ENCODE data around the gene ACP5.

The ACP5 gene

DNA sequence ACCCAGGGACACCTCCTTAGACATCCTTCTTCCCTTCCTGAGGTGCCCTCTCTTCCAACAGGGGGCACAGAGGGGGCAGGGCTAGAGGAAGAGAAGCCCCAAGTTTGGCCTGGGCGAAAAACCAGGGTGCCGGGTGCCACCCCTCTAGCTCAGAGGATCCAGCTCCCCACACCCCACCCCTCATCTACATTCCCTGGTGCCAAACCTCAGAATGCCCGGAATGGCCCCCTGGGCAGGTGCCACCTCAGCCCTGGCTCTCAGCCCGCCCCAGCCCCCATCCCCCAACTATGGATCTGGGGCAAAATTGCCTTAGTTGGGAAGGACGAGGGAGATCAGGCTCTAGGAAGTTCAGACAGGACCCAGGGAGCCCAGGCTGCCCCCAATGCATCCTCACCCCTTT is 36.8 kb downstream of the ACP5 start:
- TF ChIP-seq, protein P1, sequence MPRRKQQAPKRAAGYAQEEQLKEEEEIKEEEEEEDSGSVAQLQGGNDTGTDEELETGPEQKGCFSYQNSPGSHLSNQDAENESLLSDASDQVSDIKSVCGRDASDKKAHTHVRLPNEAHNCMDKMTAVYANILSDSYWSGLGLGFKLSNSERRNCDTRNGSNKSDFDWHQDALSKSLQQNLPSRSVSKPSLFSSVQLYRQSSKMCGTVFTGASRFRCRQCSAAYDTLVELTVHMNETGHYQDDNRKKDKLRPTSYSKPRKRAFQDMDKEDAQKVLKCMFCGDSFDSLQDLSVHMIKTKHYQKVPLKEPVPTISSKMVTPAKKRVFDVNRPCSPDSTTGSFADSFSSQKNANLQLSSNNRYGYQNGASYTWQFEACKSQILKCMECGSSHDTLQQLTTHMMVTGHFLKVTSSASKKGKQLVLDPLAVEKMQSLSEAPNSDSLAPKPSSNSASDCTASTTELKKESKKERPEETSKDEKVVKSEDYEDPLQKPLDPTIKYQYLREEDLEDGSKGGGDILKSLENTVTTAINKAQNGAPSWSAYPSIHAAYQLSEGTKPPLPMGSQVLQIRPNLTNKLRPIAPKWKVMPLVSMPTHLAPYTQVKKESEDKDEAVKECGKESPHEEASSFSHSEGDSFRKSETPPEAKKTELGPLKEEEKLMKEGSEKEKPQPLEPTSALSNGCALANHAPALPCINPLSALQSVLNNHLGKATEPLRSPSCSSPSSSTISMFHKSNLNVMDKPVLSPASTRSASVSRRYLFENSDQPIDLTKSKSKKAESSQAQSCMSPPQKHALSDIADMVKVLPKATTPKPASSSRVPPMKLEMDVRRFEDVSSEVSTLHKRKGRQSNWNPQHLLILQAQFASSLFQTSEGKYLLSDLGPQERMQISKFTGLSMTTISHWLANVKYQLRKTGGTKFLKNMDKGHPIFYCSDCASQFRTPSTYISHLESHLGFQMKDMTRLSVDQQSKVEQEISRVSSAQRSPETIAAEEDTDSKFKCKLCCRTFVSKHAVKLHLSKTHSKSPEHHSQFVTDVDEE (CRISPR knock-in tag; IDR thresholded peaks at IDR 0.05), result no peak
- TF ChIP-seq, protein P2, sequence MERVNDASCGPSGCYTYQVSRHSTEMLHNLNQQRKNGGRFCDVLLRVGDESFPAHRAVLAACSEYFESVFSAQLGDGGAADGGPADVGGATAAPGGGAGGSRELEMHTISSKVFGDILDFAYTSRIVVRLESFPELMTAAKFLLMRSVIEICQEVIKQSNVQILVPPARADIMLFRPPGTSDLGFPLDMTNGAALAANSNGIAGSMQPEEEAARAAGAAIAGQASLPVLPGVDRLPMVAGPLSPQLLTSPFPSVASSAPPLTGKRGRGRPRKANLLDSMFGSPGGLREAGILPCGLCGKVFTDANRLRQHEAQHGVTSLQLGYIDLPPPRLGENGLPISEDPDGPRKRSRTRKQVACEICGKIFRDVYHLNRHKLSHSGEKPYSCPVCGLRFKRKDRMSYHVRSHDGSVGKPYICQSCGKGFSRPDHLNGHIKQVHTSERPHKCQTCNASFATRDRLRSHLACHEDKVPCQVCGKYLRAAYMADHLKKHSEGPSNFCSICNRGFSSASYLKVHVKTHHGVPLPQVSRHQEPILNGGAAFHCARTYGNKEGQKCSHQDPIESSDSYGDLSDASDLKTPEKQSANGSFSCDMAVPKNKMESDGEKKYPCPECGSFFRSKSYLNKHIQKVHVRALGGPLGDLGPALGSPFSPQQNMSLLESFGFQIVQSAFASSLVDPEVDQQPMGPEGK (CRISPR knock-in tag; IDR thresholded peaks at IDR 0.05; ENCODE audit: borderline replicate concordance), result no peak
- TF ChIP-seq RARB (CRISPR knock-in tag; IDR thresholded peaks at IDR 0.05) (no peak), BACH2 (CRISPR knock-in tag; IDR thresholded peaks at IDR 0.05; ENCODE audit: borderline replicate concordance) (no peak), SNAI2 (CRISPR knock-in tag; IDR thresholded peaks at IDR 0.05) (no peak), ISL1 (CRISPR knock-in tag; IDR thresholded peaks at IDR 0.05) (no peak), ZNF70 (CRISPR knock-in tag; IDR thresholded peaks at IDR 0.05) (no peak), TOX (CRISPR knock-in tag; IDR thresholded peaks at IDR 0.05; ENCODE audit: borderline replicate concordance) (no peak), ZC3H10 (CRISPR knock-in tag; IDR thresholded peaks at IDR 0.05) (no peak), TCF4 (CRISPR knock-in tag; IDR thresholded peaks at IDR 0.05; ENCODE audit: borderline replicate concordance) (no peak), ZFP30 (CRISPR knock-in tag; IDR thresholded peaks at IDR 0.05) (no peak), ARNTL (CRISPR knock-in tag; IDR thresholded peaks at IDR 0.05; ENCODE audit: borderline replicate concordance, low read depth) (no peak), OSR1 (CRISPR knock-in tag; IDR thresholded peaks at IDR 0.05) (no peak), ZNF8 (CRISPR knock-in tag; IDR thresholded peaks at IDR 0.05) (no peak)
- TF ChIP-seq, protein P3, sequence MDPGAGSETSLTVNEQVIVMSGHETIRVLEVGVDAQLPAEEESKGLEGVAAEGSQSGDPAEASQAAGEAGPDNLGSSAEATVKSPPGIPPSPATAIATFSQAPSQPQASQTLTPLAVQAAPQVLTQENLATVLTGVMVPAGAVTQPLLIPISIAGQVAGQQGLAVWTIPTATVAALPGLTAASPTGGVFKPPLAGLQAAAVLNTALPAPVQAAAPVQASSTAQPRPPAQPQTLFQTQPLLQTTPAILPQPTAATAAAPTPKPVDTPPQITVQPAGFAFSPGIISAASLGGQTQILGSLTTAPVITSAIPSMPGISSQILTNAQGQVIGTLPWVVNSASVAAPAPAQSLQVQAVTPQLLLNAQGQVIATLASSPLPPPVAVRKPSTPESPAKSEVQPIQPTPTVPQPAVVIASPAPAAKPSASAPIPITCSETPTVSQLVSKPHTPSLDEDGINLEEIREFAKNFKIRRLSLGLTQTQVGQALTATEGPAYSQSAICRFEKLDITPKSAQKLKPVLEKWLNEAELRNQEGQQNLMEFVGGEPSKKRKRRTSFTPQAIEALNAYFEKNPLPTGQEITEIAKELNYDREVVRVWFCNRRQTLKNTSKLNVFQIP (CRISPR knock-in tag; IDR thresholded peaks at IDR 0.05; ENCODE audit: borderline replicate concordance, low read depth), result no peak
- TF ChIP-seq, protein P4, sequence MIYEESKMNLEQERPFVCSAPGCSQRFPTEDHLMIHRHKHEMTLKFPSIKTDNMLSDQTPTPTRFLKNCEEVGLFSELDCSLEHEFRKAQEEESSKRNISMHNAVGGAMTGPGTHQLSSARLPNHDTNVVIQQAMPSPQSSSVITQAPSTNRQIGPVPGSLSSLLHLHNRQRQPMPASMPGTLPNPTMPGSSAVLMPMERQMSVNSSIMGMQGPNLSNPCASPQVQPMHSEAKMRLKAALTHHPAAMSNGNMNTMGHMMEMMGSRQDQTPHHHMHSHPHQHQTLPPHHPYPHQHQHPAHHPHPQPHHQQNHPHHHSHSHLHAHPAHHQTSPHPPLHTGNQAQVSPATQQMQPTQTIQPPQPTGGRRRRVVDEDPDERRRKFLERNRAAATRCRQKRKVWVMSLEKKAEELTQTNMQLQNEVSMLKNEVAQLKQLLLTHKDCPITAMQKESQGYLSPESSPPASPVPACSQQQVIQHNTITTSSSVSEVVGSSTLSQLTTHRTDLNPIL (CRISPR knock-in tag; IDR thresholded peaks at IDR 0.05; ENCODE audit: low read depth), result no peak
- TF ChIP-seq, protein P5, sequence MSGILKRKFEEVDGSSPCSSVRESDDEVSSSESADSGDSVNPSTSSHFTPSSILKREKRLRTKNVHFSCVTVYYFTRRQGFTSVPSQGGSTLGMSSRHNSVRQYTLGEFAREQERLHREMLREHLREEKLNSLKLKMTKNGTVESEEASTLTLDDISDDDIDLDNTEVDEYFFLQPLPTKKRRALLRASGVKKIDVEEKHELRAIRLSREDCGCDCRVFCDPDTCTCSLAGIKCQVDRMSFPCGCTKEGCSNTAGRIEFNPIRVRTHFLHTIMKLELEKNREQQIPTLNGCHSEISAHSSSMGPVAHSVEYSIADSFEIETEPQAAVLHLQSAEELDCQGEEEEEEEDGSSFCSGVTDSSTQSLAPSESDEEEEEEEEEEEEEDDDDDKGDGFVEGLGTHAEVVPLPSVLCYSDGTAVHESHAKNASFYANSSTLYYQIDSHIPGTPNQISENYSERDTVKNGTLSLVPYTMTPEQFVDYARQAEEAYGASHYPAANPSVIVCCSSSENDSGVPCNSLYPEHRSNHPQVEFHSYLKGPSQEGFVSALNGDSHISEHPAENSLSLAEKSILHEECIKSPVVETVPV (CRISPR knock-in tag; IDR thresholded peaks at IDR 0.05), result no peak
- ATAC-seq, result no peak

DNA sequence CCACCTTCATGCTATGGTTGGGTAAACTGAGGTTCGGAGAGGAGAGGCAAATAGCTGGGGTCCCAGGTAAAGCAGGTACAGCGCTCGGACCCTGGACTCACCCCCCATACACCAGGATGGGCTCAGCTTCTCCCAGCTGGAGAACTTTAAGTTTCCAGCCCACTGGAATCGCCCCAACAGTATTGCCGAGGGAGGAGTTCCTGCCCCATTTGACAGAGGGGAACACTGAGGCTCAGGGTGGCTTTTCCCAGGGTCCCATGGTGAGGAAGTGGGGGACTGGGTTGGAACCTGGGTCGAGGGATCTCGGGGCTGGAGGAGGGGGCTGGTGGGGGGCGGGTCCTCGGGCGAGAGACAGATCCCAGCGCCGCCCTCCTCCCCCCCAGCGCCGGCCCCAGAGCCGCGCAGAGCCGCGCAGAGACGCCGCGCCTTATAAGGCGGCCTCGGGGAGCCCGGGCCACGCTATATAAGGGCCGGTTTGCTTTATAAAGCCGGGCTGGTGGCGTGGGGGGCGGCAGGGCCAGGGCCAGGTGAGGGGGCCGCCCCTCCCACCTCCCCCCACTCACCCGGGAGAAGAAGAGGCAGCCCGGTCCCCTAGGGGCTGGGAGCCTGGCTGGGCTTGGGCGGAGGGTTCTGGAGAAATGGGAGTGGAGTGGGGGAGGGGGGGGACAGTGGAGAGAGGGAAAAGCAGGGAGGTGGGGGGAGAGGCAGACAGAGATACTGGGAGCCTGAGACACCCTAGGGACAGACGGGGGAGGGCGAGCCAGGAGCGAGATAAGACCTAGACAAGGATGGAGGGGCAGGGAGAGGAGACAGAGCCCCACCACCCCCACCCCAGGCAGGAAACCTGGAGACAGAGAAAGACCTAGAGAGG is 37.7 kb downstream of the ACP5 start:
- no peak for TF ChIP-seq ZNF565 (CRISPR knock-in tag; conservative IDR thresholded peaks at IDR 0.05; ENCODE audit: low read depth)
- TF ChIP-seq, protein P5 (CRISPR knock-in tag; IDR thresholded peaks at IDR 0.05), result no peak
- no peak for TF ChIP-seq ARNTL (CRISPR knock-in tag; IDR thresholded peaks at IDR 0.05; ENCODE audit: borderline replicate concordance, low read depth)
- TF ChIP-seq SNAI2 (CRISPR knock-in tag; IDR thresholded peaks at IDR 0.05), result no peak
- TF ChIP-seq ZC3H10 (CRISPR knock-in tag; IDR thresholded peaks at IDR 0.05), result no peak
- TF ChIP-seq GLIS3 (CRISPR knock-in tag; IDR thresholded peaks at IDR 0.05), result no peak
- no peak for TF ChIP-seq ZFP3 (CRISPR knock-in tag; IDR thresholded peaks at IDR 0.05)
- TF ChIP-seq, protein P4 (CRISPR knock-in tag; IDR thresholded peaks at IDR 0.05; ENCODE audit: low read depth), result no peak
- TF ChIP-seq, protein P2 (CRISPR knock-in tag; IDR thresholded peaks at IDR 0.05; ENCODE audit: borderline replicate concordance), result no peak
- no peak for TF ChIP-seq ISL1 (CRISPR knock-in tag; IDR thresholded peaks at IDR 0.05)
- no peak for TF ChIP-seq ZFP30 (CRISPR knock-in tag; IDR thresholded peaks at IDR 0.05)
- TF ChIP-seq ESRRG (CRISPR knock-in tag; IDR thresholded peaks at IDR 0.05), result no peak
- TF ChIP-seq TOX (CRISPR knock-in tag; IDR thresholded peaks at IDR 0.05; ENCODE audit: borderline replicate concordance), result no peak
- no peak for TF ChIP-seq ZNF70 (CRISPR knock-in tag; IDR thresholded peaks at IDR 0.05)
- no peak for TF ChIP-seq TCF4 (CRISPR knock-in tag; IDR thresholded peaks at IDR 0.05; ENCODE audit: borderline replicate concordance)
- no peak for TF ChIP-seq OSR1 (CRISPR knock-in tag; IDR thresholded peaks at IDR 0.05)

More for the DNA sequence above, 37.7 kb downstream of the ACP5 start:
- peak; percentile 51 for ATAC-seq

All from SK-N-SH treated with all-trans-retinoic acid at 6 μM for 48 hours (cell line).